Stimulated activated naive CD8-positive, alpha-beta T cell treated with anti-CD3 and anti-CD28 coated beads, Interleukin-15, amount 100 ng/mL, for 72 hours (primary cell): Measurements from ENCODE around the gene CDK17.
"Not testable (repeated sequence)": the region's sequence is repeated elsewhere in the genome, so short reads cannot be mapped to it uniquely, and the experiment has no call there.

Experiments used
- ATAC-seq: fragments of 150-1000 bp; cut with Tn5 transposase; 2 replicates; pipeline ENCODE4 v1.10.0; 2021; ENCODE audit warnings: mild to moderate bottlenecking, moderate library complexity
- DNase-seq, 2 donors: peaks; one replicate each; pipeline ENCODE4 v3.0.0; 2021 to 2022
- H3K27ac Mint-ChIP-seq, 2 donors: one replicate each; pipeline ENCODE4 v1.8.0; 2022; ENCODE audit warnings: mild to moderate bottlenecking in 2 of 2, mixed read lengths in 2 of 2, moderate library complexity in 2 of 2
- H3K27me3 Mint-ChIP-seq: one replicate; pipeline ENCODE4 v1.8.0; 2022; ENCODE audit warnings: mixed read lengths
- H3K4me1 Mint-ChIP-seq: one replicate; pipeline ENCODE4 v1.8.0; 2022; ENCODE audit warnings: mild to moderate bottlenecking, mixed read lengths
- H3K4me3 Mint-ChIP-seq, 2 donors: one replicate each; pipeline ENCODE4 v1.8.0; 2022; ENCODE audit warnings: mild to moderate bottlenecking in 2 of 2, mixed read lengths in 2 of 2, moderate library complexity in 1 of 2
- H3K9me3 Mint-ChIP-seq, 2 donors: one replicate each; pipeline ENCODE4 v1.8.0; 2022; ENCODE audit warnings: mixed read lengths in 2 of 2

CDK17 gene

GRCh38 chr12:96425321-96425720, 25.1 kb upstream of the CDK17 start:
- H3K4me3 Mint-ChIP-seq = peak overlapping the region; percentile 49 to 52
- DNase-seq = peak; percentile 29 to 61
- no peaks in the 10 kb centered on the region for H3K9me3 Mint-ChIP-seq
- no peak overlapping the region for H3K27ac Mint-ChIP-seq
- H3K4me1 Mint-ChIP-seq = peaks cover 60% of the 10 kb centered on the region
- ATAC-seq = peak; percentile 95
- H3K27me3 Mint-ChIP-seq = no peaks in the 10 kb centered on the region

- ATAC-seq (no peak), DNase-seq (no peak)
- no peak overlapping the region for H3K27ac Mint-ChIP-seq
- H3K9me3 Mint-ChIP-seq = no peaks in the 10 kb centered on the region
- H3K4me1 Mint-ChIP-seq = peaks cover 58% of the 10 kb centered on the region
- H3K27me3 Mint-ChIP-seq = no peaks in the 10 kb centered on the region
- H3K4me3 Mint-ChIP-seq = no peak overlapping the region
These were observed 24.4 kb upstream of the CDK17 start for GRCh38 chr12:96424601-96425000.

- Mint-ChIP-seq H3K27me3 (no peaks in the 10 kb centered on the region), H3K4me1 (peaks cover 38% of the 10 kb centered on the region), H3K4me3 (no peak overlapping the region), H3K9me3 (no peaks in the 10 kb centered on the region), H3K27ac (no peak overlapping the region)
- no peak for ATAC-seq
- DNase-seq = no peak
These were observed 22.0 kb upstream of the CDK17 start for GRCh38 chr12:96422192-96422591.

GRCh38 chr12:96421014-96421413, 20.8 kb upstream of the CDK17 start:
- H3K9me3 Mint-ChIP-seq = no peaks in the 10 kb centered on the region
- H3K4me1 Mint-ChIP-seq = peaks cover 26% of the 10 kb centered on the region
- peak overlapping the region; percentile 91 for H3K27ac Mint-ChIP-seq
- peak overlapping the region; percentile 49 to 78 for H3K4me3 Mint-ChIP-seq
- DNase-seq = no peak
- ATAC-seq = no peak
- H3K27me3 Mint-ChIP-seq = no peaks in the 10 kb centered on the region

DNA sequence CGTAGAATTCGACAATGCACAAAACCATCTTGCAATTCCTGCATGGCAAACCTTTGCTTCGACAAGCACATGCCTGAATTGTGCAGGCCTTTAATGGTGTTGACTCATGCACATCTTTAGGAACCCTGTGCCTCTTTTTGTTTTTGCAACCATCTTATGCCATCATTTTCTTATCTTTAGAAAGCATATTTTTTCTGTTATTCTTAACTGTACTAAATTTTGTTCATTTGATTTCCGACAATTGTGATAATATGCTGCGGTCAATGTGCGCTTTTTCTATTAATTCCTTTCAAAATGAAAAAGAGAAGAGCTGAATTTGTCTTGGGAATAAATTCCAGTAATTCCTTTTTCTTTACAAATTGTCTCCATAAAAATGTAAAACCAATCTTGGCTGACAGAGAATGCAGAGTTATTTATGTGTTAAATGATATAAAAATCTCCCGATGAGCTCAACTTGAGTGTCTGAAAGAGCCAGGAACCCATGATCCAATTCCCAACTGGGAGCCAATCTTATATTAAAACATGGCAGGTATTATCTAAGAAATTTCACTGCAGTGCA, 20.1 kb upstream of the CDK17 start:
- Mint-ChIP-seq H3K9me3 (no peaks in the 10 kb centered on the region), H3K27me3 (no peaks in the 10 kb centered on the region), H3K4me1 (peaks cover 19% of the 10 kb centered on the region), H3K27ac (peak overlapping the region in 1 of 2 donors; percentile 91), H3K4me3 (no peak overlapping the region)
- DNase-seq (no peak), ATAC-seq (no peak)

DNA sequence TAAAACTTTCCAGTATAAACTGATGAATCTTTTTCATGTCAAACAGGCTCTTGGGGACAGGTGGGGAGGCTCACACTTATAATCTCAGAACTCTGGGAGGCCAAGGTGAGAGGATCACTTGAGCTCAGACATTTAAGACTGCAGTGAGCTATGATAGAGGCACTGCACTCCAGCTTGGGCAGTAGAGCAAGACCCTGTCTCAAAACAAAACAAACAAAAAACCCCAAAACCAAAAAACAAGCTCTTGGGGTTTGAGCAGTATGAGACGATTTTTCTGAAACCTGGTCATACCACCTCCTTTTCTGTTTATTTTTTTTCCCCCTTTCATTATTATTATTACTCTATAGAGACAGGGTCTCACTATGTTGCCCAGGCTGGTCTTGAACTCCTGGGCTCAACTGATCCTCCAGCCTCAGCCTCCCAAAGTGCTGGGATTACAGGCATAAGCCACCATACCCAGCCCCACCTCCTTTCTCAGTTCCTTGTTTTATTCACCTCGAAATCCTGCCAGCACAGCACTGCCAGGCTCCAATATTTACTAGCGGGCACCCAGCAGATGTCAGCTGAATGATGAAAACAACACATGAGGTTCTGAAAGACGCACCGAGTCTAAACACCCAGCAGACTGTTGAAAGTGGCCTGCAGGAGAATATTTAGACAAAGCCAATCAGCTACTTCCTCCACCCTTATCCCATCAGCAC, 19.5 kb upstream of the CDK17 start:
- Mint-ChIP-seq H3K4me1 (peaks cover 13% of the 10 kb centered on the region), H3K4me3 (no peak overlapping the region), H3K27me3 (no peaks in the 10 kb centered on the region), H3K27ac (no peak overlapping the region), H3K9me3 (no peaks in the 10 kb centered on the region)
- ATAC-seq (peak; percentile 58), DNase-seq (no peak)

GRCh38 chr12:96417688-96418087, 17.4 kb upstream of the CDK17 start:
- H3K27ac Mint-ChIP-seq, H3K4me3 Mint-ChIP-seq, DNase-seq, H3K9me3 Mint-ChIP-seq, H3K27me3 Mint-ChIP-seq: not testable (repeated sequence)
- peaks cover 12% of the 10 kb centered on the region for H3K4me1 Mint-ChIP-seq
- peak; percentile 43 for ATAC-seq

DNA sequence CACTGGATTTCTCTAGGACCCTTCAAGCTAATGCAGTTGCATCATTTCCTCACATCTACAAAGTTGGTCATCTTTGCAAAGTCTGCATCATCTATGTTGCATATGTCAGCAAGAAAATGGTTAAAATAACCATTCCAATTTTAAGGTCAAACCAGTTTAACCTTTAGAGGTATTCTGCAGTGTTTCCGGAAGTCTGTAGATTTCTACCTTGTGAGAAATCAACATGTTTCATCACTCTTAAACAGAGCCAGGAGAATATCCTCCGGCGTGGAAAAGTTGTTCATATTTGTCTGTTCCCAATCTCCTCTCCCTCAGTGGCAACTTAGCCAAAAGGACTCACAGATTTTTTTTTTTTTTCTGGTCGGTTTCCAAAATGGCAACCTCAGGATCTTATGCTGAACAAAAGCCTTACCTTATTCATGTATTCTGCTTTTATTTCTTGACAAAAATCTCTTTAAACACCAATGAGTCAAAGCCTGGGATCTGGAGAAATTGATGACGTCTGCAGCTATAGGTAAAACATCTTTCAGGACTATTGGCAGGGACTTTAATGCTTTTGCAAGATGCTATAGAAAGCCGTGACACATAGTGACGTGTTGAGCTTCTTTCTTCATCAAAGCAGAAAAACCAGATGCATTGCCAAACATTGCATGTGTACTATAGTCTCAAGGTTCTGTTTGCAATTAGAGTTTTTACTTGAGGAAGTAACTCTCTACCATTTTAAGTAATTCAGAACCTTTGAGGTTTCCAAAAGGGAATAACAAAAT, 16.0 kb upstream of the CDK17 start:
- H3K27ac Mint-ChIP-seq = no peak overlapping the region
- H3K4me3 Mint-ChIP-seq = no peak overlapping the region
- no peaks in the 10 kb centered on the region for H3K27me3 Mint-ChIP-seq
- H3K4me1 Mint-ChIP-seq = peaks cover 6% of the 10 kb centered on the region
- DNase-seq (no peak), ATAC-seq (no peak)
- H3K9me3 Mint-ChIP-seq = no peaks in the 10 kb centered on the region

GRCh38 chr12:96414637-96415036, 14.4 kb upstream of the CDK17 start:
- no peak for DNase-seq
- H3K4me3 Mint-ChIP-seq = no peak overlapping the region
- ATAC-seq = no peak
- no peaks in the 10 kb centered on the region for H3K4me1 Mint-ChIP-seq
- no peaks in the 10 kb centered on the region for H3K9me3 Mint-ChIP-seq
- no peaks in the 10 kb centered on the region for H3K27me3 Mint-ChIP-seq
- no peak overlapping the region for H3K27ac Mint-ChIP-seq

- no peak overlapping the region for H3K27ac Mint-ChIP-seq
- DNase-seq (no peak), ATAC-seq (no peak)
- H3K4me1 Mint-ChIP-seq = peaks cover 8% of the 10 kb centered on the region
- no peak overlapping the region for H3K4me3 Mint-ChIP-seq
- H3K9me3 Mint-ChIP-seq = no peaks in the 10 kb centered on the region
- no peaks in the 10 kb centered on the region for H3K27me3 Mint-ChIP-seq
These were observed 12.2 kb upstream of the CDK17 start for GRCh38 chr12:96412431-96412830.

DNA sequence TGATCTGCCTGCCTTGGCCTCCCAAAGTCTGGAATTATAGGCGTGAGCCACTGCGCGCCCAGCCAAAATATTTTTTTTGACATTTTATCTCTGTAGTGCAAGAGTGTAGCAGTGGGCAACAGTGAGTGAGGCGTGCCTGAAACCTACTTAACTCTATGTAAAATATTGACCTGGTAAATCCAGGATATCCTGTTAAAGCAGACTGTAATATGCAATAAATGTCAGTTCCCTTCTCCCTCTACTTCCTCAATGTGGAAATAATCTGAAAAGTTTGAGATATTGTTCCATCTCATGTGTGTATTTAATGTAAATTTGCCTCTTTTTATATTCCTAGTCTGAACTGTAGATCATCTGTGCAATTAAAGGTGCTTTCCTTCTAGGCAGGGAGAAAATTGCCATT, 9.5 kb upstream of the CDK17 start:
- ATAC-seq (no peak), DNase-seq (no peak)
- H3K27me3 Mint-ChIP-seq = no peaks in the 10 kb centered on the region
- peaks cover 8% of the 10 kb centered on the region for H3K4me1 Mint-ChIP-seq
- H3K9me3 Mint-ChIP-seq = no peaks in the 10 kb centered on the region
- no peak overlapping the region for H3K27ac Mint-ChIP-seq
- no peak overlapping the region for H3K4me3 Mint-ChIP-seq

DNA sequence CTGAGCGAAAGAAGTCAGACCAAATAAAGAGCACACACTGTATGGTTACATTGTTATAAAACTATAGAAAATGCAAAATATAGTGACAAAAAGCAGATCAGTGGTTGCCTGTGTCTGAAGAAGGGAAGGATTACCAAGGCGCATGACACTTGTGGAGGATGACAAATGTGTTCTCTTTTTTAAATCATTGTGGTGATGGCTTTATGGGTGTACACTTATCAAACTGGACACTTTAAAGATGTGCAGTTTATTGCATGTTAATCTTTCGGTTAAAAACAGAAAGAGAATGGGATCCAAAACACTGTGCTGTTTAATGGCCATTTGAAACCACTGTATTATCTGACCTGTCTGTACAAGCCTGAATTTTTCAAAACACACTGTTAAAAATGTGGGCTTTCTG, 8.8 kb upstream of the CDK17 start:
- no peak overlapping the region for H3K27ac Mint-ChIP-seq

DNA sequence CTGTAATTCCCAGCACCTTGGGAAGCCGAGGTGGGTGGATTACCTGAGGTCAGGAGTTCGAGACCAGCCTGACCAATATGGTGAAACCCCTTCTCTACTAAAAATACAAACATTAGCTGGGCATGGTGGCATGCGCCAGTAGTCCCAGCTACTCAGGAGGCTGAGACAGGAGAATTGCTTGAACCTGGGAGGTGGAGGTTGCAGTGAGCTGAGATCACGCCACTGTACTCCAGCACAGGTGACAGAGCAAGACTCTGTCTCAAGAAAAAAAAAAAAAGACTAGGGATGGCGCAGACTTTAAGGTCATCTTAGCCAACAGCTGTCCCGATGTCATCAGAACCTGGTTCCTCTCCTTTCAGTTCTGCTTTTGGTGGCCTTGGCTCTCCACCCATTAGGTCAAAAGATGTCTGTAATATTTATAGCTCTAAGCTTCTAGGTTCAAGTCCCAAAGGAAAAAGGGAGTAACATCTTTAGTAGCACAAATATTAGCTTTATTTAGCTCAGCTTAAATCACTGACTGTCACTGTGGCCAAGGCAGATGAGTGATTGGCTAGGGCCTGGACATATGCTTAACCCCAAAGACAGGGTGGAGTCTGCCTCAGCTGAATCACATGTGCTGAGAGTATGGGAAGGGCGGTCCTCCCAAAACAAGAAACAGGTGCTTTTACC, 7.3 kb upstream of the CDK17 start:
- H3K27me3 Mint-ChIP-seq, DNase-seq, H3K9me3 Mint-ChIP-seq, H3K27ac Mint-ChIP-seq, H3K4me1 Mint-ChIP-seq, ATAC-seq, H3K4me3 Mint-ChIP-seq: not testable (repeated sequence)

More for the DNA sequence above, 8.8 kb upstream of the CDK17 start:
- ATAC-seq (no peak), DNase-seq (no peak)
- Mint-ChIP-seq H3K4me3 (no peak overlapping the region), H3K27me3 (no peaks in the 10 kb centered on the region), H3K4me1 (peaks cover 8% of the 10 kb centered on the region), H3K9me3 (no peaks in the 10 kb centered on the region)

- Mint-ChIP-seq H3K27me3 (no peaks in the 10 kb centered on the region), H3K4me3 (no peak overlapping the region), H3K27ac (no peak overlapping the region), H3K4me1 (peaks cover 18% of the 10 kb centered on the region), H3K9me3 (no peaks in the 10 kb centered on the region)
- no peak for DNase-seq
- ATAC-seq = no peak
These were observed 4.5 kb upstream of the CDK17 start for GRCh38 chr12:96404696-96405095.

- DNase-seq = no peak
- H3K4me3 Mint-ChIP-seq = no peak overlapping the region
These were observed 3.6 kb upstream of the CDK17 start for GRCh38 chr12:96403870-96404269.

GRCh38 chr12:96402522-96402921, 2.3 kb upstream of the CDK17 start:
- not testable (repeated sequence) for DNase-seq, H3K4me3 Mint-ChIP-seq, H3K27me3 Mint-ChIP-seq, ATAC-seq, H3K9me3 Mint-ChIP-seq, H3K27ac Mint-ChIP-seq
- H3K4me1 Mint-ChIP-seq = peaks cover 11% of the 10 kb centered on the region

More at GRCh38 chr12:96403870-96404269, 3.6 kb upstream of the CDK17 start:
- Mint-ChIP-seq H3K9me3 (no peaks in the 10 kb centered on the region), H3K27me3 (no peaks in the 10 kb centered on the region), H3K27ac (no peak overlapping the region), H3K4me1 (peaks cover 18% of the 10 kb centered on the region)
- ATAC-seq = no peak
